HAP-1 (cell line): Measurements from ENCODE around the gene MLF2.

Experiments
- DNase-seq, 2 experiments: peaks; one replicate each; pipeline ENCODE4 v3.0.0-alpha.2; 2016 to 2020; ENCODE audit warnings: low spot score in 2 of 2
- H3K27me3 ChIP-seq: fragments of 250-450 bp; sonication (Bioruptor Pico); 2 replicates; pipeline ENCODE4 v1.5.1; 2020; ENCODE audit warnings: low read depth, mild to moderate bottlenecking, moderate library complexity
- H3K36me3 ChIP-seq: fragments of 250-450 bp; sonication (Bioruptor Pico); replicated peaks from 2 replicates; pipeline ENCODE4 v1.5.1; 2020; ENCODE audit warnings: mild to moderate bottlenecking
- H3K4me1 ChIP-seq: fragments of 250-450 bp; sonication (Bioruptor Pico); 2 replicates; pipeline ENCODE4 v1.5.1; 2020; ENCODE audit warnings: mild to moderate bottlenecking
- H3K4me3 ChIP-seq: fragments of 250-450 bp; sonication (Bioruptor Pico); 2 replicates; pipeline ENCODE4 v1.5.1; 2020; ENCODE audit warnings: mild to moderate bottlenecking, moderate library complexity
- H3K9me3 ChIP-seq: fragments of 250-450 bp; sonication (Bioruptor Pico); 2 replicates; pipeline ENCODE4 v1.5.1; 2020; ENCODE audit warnings: mild to moderate bottlenecking, moderate library complexity
- in situ Hi-C: fragments of 300-500 bp; cut with MboI; formaldehyde crosslinking; loops from 3 replicates; pipeline ENCODE4 v1.14.3; 2020; ENCODE audit warnings: low sequenced_read_pairs, inconsistent platforms, mixed read lengths

MLF2 gene, protein sequence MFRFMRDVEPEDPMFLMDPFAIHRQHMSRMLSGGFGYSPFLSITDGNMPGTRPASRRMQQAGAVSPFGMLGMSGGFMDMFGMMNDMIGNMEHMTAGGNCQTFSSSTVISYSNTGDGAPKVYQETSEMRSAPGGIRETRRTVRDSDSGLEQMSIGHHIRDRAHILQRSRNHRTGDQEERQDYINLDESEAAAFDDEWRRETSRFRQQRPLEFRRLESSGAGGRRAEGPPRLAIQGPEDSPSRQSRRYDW

DNA sequence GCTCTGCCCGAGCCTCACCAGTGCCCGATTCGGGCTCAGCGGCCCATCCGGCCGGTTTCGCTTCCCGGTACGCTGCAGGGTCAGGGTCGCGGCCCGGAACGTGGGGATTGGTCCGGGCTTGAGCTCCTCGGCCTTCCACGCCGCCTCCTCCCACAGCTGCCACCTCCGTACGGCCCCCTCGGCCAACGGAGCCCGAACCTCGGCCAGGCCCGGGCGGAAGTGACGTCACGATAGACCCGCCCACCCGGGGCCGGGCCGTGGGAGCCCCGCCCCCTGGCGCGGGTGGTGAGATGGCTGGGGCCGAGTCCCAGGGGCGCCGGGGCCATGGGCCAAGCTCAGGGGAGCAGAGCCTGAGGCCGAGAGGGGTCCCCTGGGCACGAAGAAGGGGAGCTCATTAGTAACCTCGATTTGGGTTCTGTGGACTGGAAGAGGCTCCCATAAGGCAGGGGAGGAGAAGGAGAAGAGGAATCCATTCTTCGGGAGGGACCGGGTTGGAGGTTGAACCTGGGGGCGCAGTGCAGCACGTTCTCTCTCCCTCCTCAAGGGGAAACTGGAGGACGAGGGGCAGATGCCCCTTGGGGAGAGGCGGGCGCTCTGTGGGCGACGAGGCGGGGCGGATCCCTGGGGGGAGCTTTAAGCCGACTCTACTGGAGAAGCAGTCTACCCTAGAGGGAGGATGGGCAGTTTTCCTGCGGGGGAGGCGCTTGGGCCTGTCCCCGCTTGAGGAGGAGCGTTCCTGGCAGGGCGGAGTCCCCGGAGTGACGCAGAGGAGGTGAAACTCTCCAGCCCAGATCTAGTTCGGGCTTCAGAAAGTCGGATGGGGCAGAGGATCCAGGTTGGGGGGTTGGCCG, at the start of gene MLF2:
Gene MLF2, minus strand, starts transcription at position 221 of the 851 bp plus-strand sequence. CDS start 807 bp downstream, outside the sequence.
- Histone ChIP-seq H3K4me1 (peaks cover 10% of the 10 kb centered on the region), H3K9me3 (no peaks in the 10 kb centered on the region; the same call in 1 of the 2 replicates), H3K27me3 (no peaks in the 10 kb centered on the region), H3K4me3 (peak within 1 kb of the TSS; percentile 100), H3K36me3 (peaks cover 42% of the 10 kb centered on the region)
- DNase-seq, result peak; percentile 96 to 99
- in situ Hi-C loops, result loop anchor here (5.0 kb wide), 1 partner anchor 74 kb away; the partner anchor contains the start of gene P3H3

DNA sequence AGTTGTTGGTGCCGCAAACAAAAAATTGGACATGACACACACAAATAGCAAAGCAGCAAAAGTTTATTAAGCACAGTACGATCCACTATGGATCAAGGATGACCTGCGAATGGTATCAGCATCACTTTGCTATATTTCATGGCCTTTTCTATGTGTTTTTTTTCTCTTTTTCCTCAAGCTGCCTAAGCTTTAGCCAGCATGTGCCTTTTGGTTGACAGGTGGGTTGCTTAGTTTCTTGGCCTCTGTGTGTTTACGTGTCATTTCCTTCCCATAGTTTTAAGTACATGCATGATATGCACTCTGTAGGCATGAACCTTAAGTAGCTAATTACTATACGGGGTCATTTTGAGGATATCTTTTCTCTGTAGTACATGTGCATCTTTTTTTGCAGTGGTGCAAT, 46.2 kb upstream of the MLF2 start:
- Histone ChIP-seq H3K4me1 (no peaks in the 10 kb centered on the region), H3K27me3 (no peaks in the 10 kb centered on the region), H3K9me3 (no peaks in the 10 kb centered on the region; the same call in 1 of the 2 replicates), H3K4me3 (no peak overlapping the region), H3K36me3 (no peaks in the 10 kb centered on the region)
- no peak for DNase-seq
- in situ Hi-C loops, result no loop called here

DNA sequence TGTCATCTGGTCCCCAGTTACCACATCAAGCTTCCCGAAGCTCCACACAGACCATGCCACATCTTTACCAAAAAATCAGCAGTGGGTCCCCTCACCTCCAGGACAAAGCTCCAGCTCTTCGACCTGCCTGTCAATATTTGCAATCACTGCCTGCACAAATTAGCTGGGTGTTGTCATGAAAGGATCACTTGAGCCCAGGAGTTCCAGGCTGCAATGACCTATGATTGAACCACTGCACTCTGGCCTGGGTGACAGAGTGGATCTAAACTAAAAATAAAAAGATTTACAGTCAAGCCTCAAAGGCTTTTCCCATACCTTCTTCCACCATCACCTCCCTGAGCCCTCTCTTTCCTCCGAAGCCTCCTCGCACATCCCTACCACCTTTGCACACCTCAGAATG, 43.6 kb upstream of the MLF2 start:
- Histone ChIP-seq H3K27me3 (peaks cover 5% of the 10 kb centered on the region; the same call in 1 of the 2 replicates), H3K36me3 (no peaks in the 10 kb centered on the region)
- in situ Hi-C loops, result no loop called here

DNA sequence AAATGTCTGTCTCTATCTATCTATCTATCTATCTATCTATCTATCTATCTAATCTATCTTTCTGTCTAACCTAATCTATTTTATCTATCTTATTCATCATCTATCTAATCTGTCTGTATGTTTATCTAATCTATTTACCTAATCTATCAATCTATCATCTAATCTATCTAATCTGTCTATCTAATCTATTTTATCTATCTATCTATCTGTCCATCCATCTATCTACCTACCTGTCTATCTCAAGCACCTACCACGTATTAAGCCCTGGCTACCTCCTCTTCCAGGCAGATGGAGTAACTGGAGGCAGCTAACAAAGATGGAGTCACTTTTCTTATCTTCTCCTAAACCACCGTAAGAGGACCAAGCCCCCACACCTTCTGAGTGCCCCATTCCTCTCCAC, 42.1 kb upstream of the MLF2 start:
- no peak overlapping the region for H3K4me3 ChIP-seq
- H3K27me3 ChIP-seq, result peaks cover 5% of the 10 kb centered on the region; the same call in 1 of the 2 replicates
- H3K36me3 ChIP-seq, result no peaks in the 10 kb centered on the region
- H3K4me1 ChIP-seq, result no peaks in the 10 kb centered on the region
- no peak for DNase-seq
- in situ Hi-C loops, result no loop called here
- no peaks in the 10 kb centered on the region for H3K9me3 ChIP-seq

More for the DNA sequence above, 43.6 kb upstream of the MLF2 start:
- DNase-seq, result no peak
- no peaks in the 10 kb centered on the region for H3K9me3 ChIP-seq
- H3K4me1 ChIP-seq, result no peaks in the 10 kb centered on the region
- no peak overlapping the region for H3K4me3 ChIP-seq

DNA sequence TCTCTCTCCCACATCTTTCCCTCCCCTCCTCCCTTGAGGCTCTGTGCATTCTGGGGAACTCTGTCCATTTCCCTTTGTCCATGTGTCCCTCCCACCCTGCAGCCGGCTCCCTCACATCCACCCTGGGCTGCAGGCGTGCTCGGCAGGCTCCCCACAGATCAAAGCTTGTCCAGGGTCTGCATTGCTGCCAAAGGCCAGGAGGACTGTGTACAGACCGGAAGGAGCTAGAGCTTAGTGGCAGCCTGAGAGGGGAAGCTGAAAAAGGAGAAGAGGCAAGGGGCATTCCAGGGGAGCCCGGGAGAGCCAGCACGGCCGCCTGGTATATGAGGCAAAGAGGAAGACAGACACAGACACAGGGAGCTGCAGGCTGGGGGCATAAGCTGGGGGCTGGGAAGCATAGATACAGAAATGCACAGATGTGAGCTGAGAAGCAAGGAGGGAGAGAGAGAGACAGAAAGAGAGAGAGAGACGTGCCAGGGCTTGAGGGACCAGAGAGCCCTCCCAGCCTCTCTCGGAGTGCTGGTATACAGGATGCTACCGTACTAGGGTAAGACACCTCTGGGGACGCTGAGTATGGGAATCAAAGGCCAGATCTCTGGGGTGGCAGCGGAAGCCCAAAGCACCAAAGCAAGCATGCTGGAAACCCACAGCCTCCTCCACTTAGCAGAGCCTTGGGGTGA, 39.7 kb upstream of the MLF2 start:
- Histone ChIP-seq H3K27me3 (peaks cover 5% of the 10 kb centered on the region; the same call in 1 of the 2 replicates), H3K9me3 (no peaks in the 10 kb centered on the region), H3K4me3 (no peak overlapping the region), H3K36me3 (no peaks in the 10 kb centered on the region), H3K4me1 (no peaks in the 10 kb centered on the region)
- no peak for DNase-seq
- in situ Hi-C loops, result no loop called here

DNA sequence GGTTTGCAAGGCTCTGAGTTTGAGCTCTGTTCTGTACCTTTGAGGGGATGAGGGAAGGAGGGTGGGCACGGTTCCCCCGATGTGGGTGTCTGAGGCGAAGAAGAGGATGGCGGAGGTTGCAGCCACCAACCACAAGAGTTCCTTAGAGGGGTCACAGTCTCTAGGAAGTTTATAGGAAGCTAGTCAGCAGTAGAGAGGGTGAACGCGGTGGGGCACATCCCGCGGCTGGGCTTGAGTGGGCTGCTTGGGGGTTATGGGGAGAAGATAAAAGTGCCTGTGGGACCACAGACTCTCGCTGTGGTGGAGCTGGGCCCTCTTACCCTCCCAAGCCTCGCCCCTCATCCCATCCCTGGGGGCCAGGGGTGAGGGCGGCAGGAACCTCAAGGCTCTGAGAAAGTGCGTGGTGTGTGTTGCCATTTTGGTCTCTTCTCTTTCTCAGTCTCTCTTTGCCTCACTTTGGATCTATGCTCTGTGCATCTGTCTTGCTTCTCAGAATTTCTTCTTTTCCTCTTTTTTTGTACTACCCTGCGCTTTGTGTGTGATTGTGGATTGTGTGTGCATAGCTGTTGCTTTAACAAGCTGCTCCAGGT, 39.1 kb upstream of the MLF2 start:
- H3K27me3 ChIP-seq, result peaks cover 5% of the 10 kb centered on the region; the same call in 1 of the 2 replicates
- H3K4me1 ChIP-seq, result no peaks in the 10 kb centered on the region
- no peak for DNase-seq
- no peaks in the 10 kb centered on the region for H3K36me3 ChIP-seq
- H3K9me3 ChIP-seq, result no peaks in the 10 kb centered on the region
- in situ Hi-C loops, result no loop called here
- no peak overlapping the region for H3K4me3 ChIP-seq

DNA sequence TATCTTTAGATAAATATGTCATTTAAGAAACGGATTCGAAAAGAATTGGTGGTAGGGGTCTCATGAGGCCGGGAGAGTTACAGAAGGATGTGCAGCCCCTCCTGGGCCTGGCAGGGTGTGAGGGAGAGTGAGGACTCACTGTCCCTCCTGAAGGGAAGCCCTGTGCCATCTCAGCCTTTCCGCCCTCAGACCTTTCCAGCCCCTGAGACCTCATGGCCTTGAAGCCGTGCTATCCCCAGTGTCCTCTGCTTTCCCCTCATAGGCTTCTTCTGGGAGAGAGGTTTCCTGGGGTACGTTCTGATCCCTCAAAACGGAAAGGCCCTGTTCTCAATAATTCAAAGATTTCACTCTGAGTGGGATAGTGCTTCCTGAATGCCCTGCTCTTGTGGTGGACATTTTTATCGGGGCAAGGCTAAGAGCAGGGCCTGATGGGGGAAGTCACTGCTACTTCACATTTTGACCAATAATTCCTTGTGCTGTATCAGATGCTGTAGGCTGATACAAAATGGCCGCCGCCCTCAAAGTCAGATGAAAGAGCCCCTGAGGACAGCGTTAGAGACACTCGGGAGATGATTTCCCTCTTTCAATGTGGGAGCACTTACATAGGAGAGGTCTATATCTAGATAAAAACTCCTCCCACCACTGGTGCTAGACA, 37.7 kb upstream of the MLF2 start:
- DNase-seq, result no peak
- Histone ChIP-seq H3K27me3 (peaks cover 5% of the 10 kb centered on the region; the same call in 1 of the 2 replicates), H3K4me1 (0 out of 2 replicates have a peak, but pooled peaks cover 5% of the 10 kb centered on the region), H3K9me3 (no peaks in the 10 kb centered on the region), H3K36me3 (no peaks in the 10 kb centered on the region), H3K4me3 (no peak overlapping the region)
- in situ Hi-C loops, result no loop called here

DNA sequence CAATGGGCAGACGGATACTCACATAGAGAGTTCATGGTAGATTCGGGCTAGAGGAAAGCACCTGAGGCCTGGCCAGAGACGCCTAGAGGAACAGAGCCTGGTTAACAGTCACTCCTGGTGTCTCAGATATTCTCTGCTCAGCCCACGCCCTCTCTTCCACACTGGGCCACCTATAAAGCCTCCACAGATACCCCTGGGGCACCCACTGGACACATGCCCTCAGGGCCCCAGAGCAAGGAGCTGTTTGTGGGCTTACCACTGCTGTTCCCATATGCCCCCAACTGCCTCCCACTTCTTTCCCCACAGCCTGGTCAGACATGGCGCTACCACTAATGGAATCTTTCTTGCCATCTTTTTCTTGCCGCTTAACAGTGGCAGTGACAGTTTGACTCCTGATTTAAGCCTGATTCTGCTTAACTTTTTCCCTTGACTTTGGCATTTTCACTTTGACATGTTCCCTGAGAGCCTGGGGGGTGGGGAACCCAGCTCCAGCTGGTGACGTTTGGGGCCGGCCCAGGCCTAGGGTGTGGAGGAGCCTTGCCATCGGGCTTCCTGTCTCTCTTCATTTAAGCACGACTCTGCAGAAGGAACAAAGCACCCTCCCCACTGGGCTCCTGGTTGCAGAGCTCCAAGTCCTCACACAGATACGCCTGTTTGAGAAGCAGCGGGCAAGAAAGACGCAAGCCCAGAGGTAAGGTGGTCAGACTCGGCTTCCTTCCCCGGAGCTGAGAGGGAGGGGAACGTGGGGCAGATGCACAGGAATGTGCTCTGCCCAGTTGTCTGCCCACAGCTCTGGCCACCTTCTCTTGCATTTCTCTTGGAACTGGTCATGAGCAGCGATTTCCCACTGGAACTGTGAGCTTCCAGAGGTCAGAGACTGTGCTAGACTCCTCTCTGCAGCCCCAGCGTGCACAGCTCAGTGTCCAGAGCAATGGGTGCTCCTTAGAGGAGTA, 36.3 kb upstream of the MLF2 start, which contains the start of gene CD4:
Gene CD4, plus strand, starts transcription at position 557 of the 953 bp plus-strand sequence. CDS start 10,611 bp downstream, outside the sequence.
- Histone ChIP-seq H3K4me1 (0 out of 2 replicates have a peak, but pooled peaks cover 5% of the 10 kb centered on the region), H3K4me3 (no peak within 1 kb of the TSS), H3K9me3 (no peaks in the 10 kb centered on the region), H3K27me3 (peaks cover 5% of the 10 kb centered on the region; the same call in 1 of the 2 replicates), H3K36me3 (no peaks in the 10 kb centered on the region)
- no peak for DNase-seq
- in situ Hi-C loops, result no loop called here

DNA sequence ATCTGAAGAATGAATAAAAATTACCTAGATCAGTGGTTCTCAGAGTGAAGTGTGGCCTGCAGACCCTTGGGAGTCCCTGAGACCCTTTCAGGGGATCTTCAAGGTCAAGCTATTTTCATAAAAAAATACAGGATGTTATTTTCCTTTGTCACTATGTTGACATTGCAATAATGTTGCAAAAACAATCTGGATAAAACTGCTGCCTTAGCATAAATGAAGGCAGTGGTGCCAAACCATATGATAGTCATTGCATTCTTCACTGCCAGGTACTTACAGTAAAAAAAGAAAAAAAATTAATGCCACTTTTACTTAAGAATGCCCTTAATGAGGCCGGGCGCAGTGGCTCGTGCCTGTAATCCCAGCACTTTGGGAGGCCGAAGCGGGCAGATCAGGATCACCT, 34.4 kb upstream of the MLF2 start:
- Histone ChIP-seq H3K27me3 (no peaks in the 10 kb centered on the region), H3K4me3 (no peak overlapping the region), H3K9me3 (no peaks in the 10 kb centered on the region), H3K4me1 (0 out of 2 replicates have a peak, but pooled peaks cover 5% of the 10 kb centered on the region), H3K36me3 (no peaks in the 10 kb centered on the region)
- no peak for DNase-seq
- in situ Hi-C loops, result no loop called here

DNA sequence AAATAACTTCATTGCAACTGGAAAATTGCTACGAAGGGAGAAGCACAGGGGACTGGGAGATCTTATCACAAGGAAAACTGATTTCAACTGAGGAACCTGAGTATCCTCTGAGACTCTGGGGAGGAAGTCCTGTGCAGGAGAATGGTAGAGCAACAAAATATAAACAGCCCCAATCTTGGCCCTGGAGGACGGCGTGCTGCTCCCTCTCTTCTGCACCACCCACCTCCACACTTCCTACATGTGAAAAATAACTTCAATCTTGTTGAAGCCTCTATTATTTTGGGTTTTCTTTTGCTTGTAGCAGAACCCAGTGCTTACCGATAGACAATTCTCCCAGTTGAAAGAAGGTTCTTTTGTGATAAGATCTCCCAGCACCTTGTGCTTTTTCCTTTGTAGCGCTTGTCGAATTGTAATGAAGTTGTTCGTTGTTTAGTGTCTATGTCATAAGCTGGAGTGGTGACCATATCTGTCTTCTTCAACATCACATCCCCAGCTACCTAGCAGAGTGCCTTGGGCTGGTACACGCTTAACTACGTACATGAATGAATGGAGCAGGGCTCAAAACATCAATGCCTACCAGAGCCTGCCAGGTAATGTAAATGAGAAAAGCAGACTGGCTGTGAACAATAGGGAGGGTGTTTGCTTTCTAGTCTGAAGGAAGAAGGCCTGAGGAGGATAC, 33.6 kb upstream of the MLF2 start:
- Histone ChIP-seq H3K36me3 (no peaks in the 10 kb centered on the region), H3K4me3 (no peak overlapping the region), H3K27me3 (no peaks in the 10 kb centered on the region), H3K9me3 (no peaks in the 10 kb centered on the region), H3K4me1 (0 out of 2 replicates have a peak, but pooled peaks cover 5% of the 10 kb centered on the region)
- in situ Hi-C loops, result no loop called here
- DNase-seq, result no peak

DNA sequence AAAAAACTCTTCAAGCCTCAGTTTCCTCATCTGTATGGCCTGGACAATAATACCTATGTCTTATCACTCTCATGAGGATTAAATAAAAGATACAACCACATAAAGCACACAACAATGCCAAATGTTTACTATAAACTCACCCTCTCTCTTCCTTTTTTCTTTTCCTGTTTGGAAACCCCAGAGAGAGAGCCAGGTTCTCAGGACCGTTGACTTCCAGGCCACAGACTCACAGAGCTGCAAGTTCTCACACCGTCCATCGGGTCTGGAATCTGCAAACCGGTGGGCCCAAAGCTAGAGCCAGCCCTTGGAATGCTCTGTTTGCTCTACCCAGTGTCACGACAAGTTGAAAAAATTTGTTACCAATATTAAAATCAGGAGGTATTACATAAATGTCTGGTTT, 31.8 kb upstream of the MLF2 start:
- Histone ChIP-seq H3K9me3 (no peaks in the 10 kb centered on the region), H3K27me3 (no peaks in the 10 kb centered on the region), H3K4me3 (no peak overlapping the region), H3K36me3 (no peaks in the 10 kb centered on the region), H3K4me1 (0 out of 2 replicates have a peak, but pooled peaks cover 5% of the 10 kb centered on the region)
- in situ Hi-C loops, result no loop called here
- no peak for DNase-seq
